HepG2 (cell line): ENCODE data around the gene MTHFD1. TPM values are rescaled to one million over a fixed set of nuclear protein-coding genes. Genes with fewer than 3 reads are reported as not detected.

Experiments used
- GATAD2A ChIP-seq: IDR thresholded peaks from 2 replicates; pipeline ENCODE4 v1.6.1; 2016
- IRF9 ChIP-seq: sonication (generic); formaldehyde crosslinking; IDR thresholded peaks from 2 replicates; pipeline ENCODE4 v1.8.0; 2022; ENCODE audit warnings: missing genetic modification reagents, mild to moderate bottlenecking, borderline replicate concordance
- KMT2B ChIP-seq: IDR thresholded peaks from 2 replicates; pipeline ENCODE4 v1.6.1; 2016; ENCODE audit warnings: missing genetic modification reagents, missing compliant biosample characterization
- PATZ1 ChIP-seq: sonication (generic); formaldehyde crosslinking; IDR thresholded peaks from 2 replicates; pipeline ENCODE4 v1.4.0; 2020; ENCODE audit warnings: missing genetic modification reagents
- SP140L ChIP-seq: sonication (generic); formaldehyde crosslinking; IDR thresholded peaks from 2 replicates; pipeline ENCODE4 v1.4.0; 2020; ENCODE audit warnings: missing genetic modification reagents, borderline replicate concordance
- SRSF4 ChIP-seq: fragments of 200-400 bp; formaldehyde crosslinking; IDR thresholded peaks from one replicate; pipeline ENCODE4 v1.6.1; 2018; ENCODE audit warnings: mild to moderate bottlenecking, low read depth, low read length, moderate library complexity; ENCODE audit not compliant: poor library complexity, severe bottlenecking
- TARDBP ChIP-seq: sonication (generic); formaldehyde crosslinking; IDR thresholded peaks from 2 replicates; pipeline ENCODE4 v1.8.0; 2022; ENCODE audit warnings: mild to moderate bottlenecking, missing genetic modification reagents
- TFDP2 ChIP-seq: sonication (generic); formaldehyde crosslinking; IDR thresholded peaks from 2 replicates; pipeline ENCODE4 v1.4.0; 2020; ENCODE audit warnings: missing genetic modification reagents
- THAP11 ChIP-seq: IDR thresholded peaks from 2 replicates; pipeline ENCODE4 v1.6.1; 2016; ENCODE audit warnings: missing biosample characterization, missing genetic modification reagents
- TOPORS ChIP-seq: sonication (generic); formaldehyde crosslinking; IDR thresholded peaks from 2 replicates; pipeline ENCODE4 v1.8.0; 2023; ENCODE audit warnings: mild to moderate bottlenecking, missing genetic modification reagents
- ZBTB7B ChIP-seq: sonication (generic); formaldehyde crosslinking; IDR thresholded peaks from 2 replicates; pipeline ENCODE4 v1.4.0; 2020; ENCODE audit warnings: missing genetic modification reagents
- ZMYM4 ChIP-seq: sonication (generic); formaldehyde crosslinking; IDR thresholded peaks from 2 replicates; pipeline ENCODE4 v1.8.1; 2023; ENCODE audit warnings: mild to moderate bottlenecking, missing genetic modification reagents
- ZNF281 ChIP-seq: sonication (generic); formaldehyde crosslinking; IDR thresholded peaks from 2 replicates; pipeline ENCODE4 v1.4.0; 2020; ENCODE audit warnings: missing genetic modification reagents, borderline replicate concordance
- ZNF552 ChIP-seq: sonication (generic); formaldehyde crosslinking; IDR thresholded peaks from 2 replicates; pipeline ENCODE4 v1.9.0; 2022; ENCODE audit warnings: missing genetic modification reagents, mild to moderate bottlenecking, borderline replicate concordance
- ZNF605 ChIP-seq: sonication (generic); formaldehyde crosslinking; IDR thresholded peaks from 2 replicates; pipeline ENCODE4 v1.8.0; 2022; ENCODE audit warnings: mild to moderate bottlenecking, missing genetic modification reagents
- ZNF687 ChIP-seq: sonication (generic); formaldehyde crosslinking; IDR thresholded peaks from 2 replicates; pipeline ENCODE4 v1.5.1; 2020; ENCODE audit warnings: mild to moderate bottlenecking, missing genetic modification reagents, moderate library complexity
- polyA plus RNA-seq, 8 experiments: library from polyadenylated mRNA; depleted of rRNA in 3 of 8; stranded (reverse) in 7 of 8; unstranded in 1 of 8; fragments of >200 nt; fragmentation: Illumina TruSeq in 4 of 8; extraction: Trizol in 4 of 8; gene quantifications; 2 replicates each; pipeline versions ENCODE4 v1.2.1 to v1.2.3, GENCODE V29; 2011 to 2016; ENCODE audit warnings: low read depth in 4 of 8, missing spikeins in 1 of 8, mixed read lengths in 1 of 8; ENCODE audit not compliant: insufficient read depth in 1 of 8
- total RNA-seq, 5 experiments: library from RNA; depleted of rRNA; stranded (reverse); fragments of >200 nt; fragmentation: Illumina TruSeq; extraction: Trizol; gene quantifications; 2 replicates each; pipeline ENCODE4 v1.2.3, GENCODE V29; 2016; ENCODE audit warnings: low read depth in 1 of 5

Gene MTHFD1
- total and polyA plus RNA-seq, 2 of the 13 experiments (the other 11 are each of a cell fraction or from before 2014, with no cell fraction given), result 31.0 to 106 TPM

GRCh38 chr14:64501411-64502171 lies 113.4 kb downstream of the MTHFD1 start (continued):
- TF ChIP-seq ZNF687 (CRISPR knock-in tag), result no peak; the same call in 1 of the 2 replicates
- no peak for TF ChIP-seq SRSF4
- peak; percentile 26; the same call in 1 of the 2 replicates for TF ChIP-seq ZMYM4 (CRISPR knock-in tag)
- TF ChIP-seq TARDBP, result peak; percentile 24; the same call in 1 of the 2 replicates
- TF ChIP-seq ZBTB7B (CRISPR knock-in tag), result 0 out of 2 replicates have a peak, but pooled peaks have one; percentile 37
- 0 out of 2 replicates have a peak, but pooled peaks have one; percentile 19 for TF ChIP-seq ZNF281
- TF ChIP-seq KMT2B, result 0 out of 2 replicates have a peak, but pooled peaks have one; percentile 33
- TF ChIP-seq TOPORS (CRISPR knock-in tag), result no peak
- TF ChIP-seq IRF9 (CRISPR knock-in tag), result 0 out of 2 replicates have a peak, but pooled peaks have one; percentile 34
- 0 out of 2 replicates have a peak, but pooled peaks have one; percentile 20 for TF ChIP-seq THAP11 (CRISPR knock-in tag)
- no peak for TF ChIP-seq ZNF552 (CRISPR knock-in tag)
- no peak for TF ChIP-seq TFDP2
- TF ChIP-seq SP140L (CRISPR knock-in tag), result no peak
- TF ChIP-seq ZNF605, result no peak
- TF ChIP-seq PATZ1 (CRISPR knock-in tag), result peak; percentile 83
- peak; percentile 19; the same call in 1 of the 2 replicates for TF ChIP-seq GATAD2A (CRISPR knock-in tag)
